Measurements from ENCODE around the gene PTPRA. TPM values are rescaled to one million over a fixed set of nuclear protein-coding genes. Genes with fewer than 3 reads are reported as not detected.

Gene PTPRA
- total and polyA plus RNA-seq, 10 of the 15 experiments (the other 5 are each of a cell fraction or from before 2014, with no cell fraction given), result 3.9 to 62.1 (median 34.6) TPM

DNA sequence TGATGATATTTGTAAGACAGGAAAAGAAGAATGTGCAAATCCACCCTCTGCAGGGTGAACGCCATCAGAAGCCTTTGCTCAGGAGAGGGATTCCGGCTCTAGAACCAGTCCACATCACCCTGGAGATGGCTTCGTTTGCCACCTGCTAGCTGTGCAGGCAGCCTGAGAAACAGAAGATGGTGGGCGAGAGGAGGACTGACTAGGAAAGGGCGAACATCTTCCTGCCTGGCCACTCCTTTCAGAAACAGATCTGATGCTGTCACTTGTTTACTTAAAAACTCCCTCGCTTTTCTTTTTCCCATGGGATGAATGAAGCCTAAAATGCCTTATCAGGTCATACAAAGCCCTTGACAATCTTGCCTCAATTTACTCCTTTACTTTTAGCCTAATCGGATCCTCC, 1.2 kb downstream of the PTPRA start:
- FAIRE-seq, result peak; percentile 74
- ChIA-PET RAD21 (ENCODE audit: unreplicated experiment) (interaction anchor here (0.7 to 2.6 kb wide), 2 partner anchors 26 to 68 kb away, joined by 3 to 10 read pairs; no protein-coding TSS in a partner anchor), SMC1A (ENCODE audit: uncharacterized antibody, unreplicated experiment) (interaction anchor here (1.0 to 1.8 kb wide), 3 partner anchors 13 to 27 kb away, joined by 4 to 7 read pairs (median 7); no protein-coding TSS in a partner anchor), CTCF (interaction anchor here (0.5 to 1.2 kb wide), 2 partner anchors 26 to 241 kb away, joined by 3 read pairs; no protein-coding TSS in a partner anchor), POLR2A (interaction anchor here (0.9 kb wide), 2 partner anchors 9 to 222 kb away, joined by 3 to 4 read pairs; partner anchors contain the start of gene NOP56)
- peak overlapping the region; percentile 80 for H3K4me2 ChIP-seq (ENCODE audit: control insufficient read depth, insufficient read depth)
- peak overlapping the region; percentile 99 for H3K4me3 ChIP-seq
- BruUV-seq (replicated peaks), result TSS peak; percentile 55
- no peaks in the 10 kb centered on the region for H3K36me3 ChIP-seq (ENCODE audit: control insufficient read depth in 2 of 2, insufficient read depth in 2 of 2, low read length in 1 of 2)
- H2AFZ ChIP-seq (ENCODE audit: control insufficient read depth, low read depth, low read length), result no peak overlapping the region
- peaks cover 44% of the 10 kb centered on the region for H3K79me2 ChIP-seq (ENCODE audit: control insufficient read depth, insufficient read depth, low read length)
- H3K4me1 ChIP-seq (ENCODE audit: control insufficient read depth, insufficient read depth, low read length), result peaks cover 13% of the 10 kb centered on the region
- no peaks in the 10 kb centered on the region for H3K9me3 ChIP-seq (replicated peaks; ENCODE audit: control insufficient read depth, insufficient read depth, low read length)
- H3K27ac ChIP-seq (ENCODE audit: control insufficient read depth, insufficient read depth), result no peak overlapping the region; the same call in 1 of the 2 replicates
- 21% methylated on average over 7 of the region's 7 CpGs for WGBS (ENCODE audit: insufficient coverage, insufficient replicate concordance, low lambda C conversion rate, missing lambda C conversion rate)
- H4K20me1 ChIP-seq (ENCODE audit: control insufficient read depth, insufficient read depth), result no peaks in the 10 kb centered on the region
- no peak for DNase-seq (ENCODE audit: low read depth, low spot score)
- no peaks in the 10 kb centered on the region for H3K27me3 ChIP-seq (replicated peaks in 1 of 2; ENCODE audit: control insufficient read depth in 2 of 2, insufficient read depth in 2 of 2, low read length in 1 of 2)
- in situ Hi-C loops (cut with MboI) (no loop called here), intact Hi-C loops (cut with micrococcal nuclease; ENCODE audit: unreplicated experiment) (loop anchor here (5.0 kb wide), 2 partner anchors 108 to 128 kb away; no protein-coding TSS in a partner anchor)
- peak; percentile 9; the same call in 2 of the 3 replicates for ATAC-seq
- H3K9ac ChIP-seq (ENCODE audit: control insufficient read depth, insufficient read depth, low read length), result peak overlapping the region; percentile 85
- no peak for TF ChIP-seq PBX3 (IDR thresholded peaks at IDR 0.05; ENCODE audit: insufficient replicate concordance, low read depth, low read length)
- TF ChIP-seq MEF2A (IDR thresholded peaks at IDR 0.05; ENCODE audit: insufficient read depth, low read depth, low read length), result no peak
- TF ChIP-seq YBX1 (IDR thresholded peaks at IDR 0.05), result no peak
- TF ChIP-seq NR2C1 (IDR thresholded peaks at IDR 0.05), result no peak
- TF ChIP-seq, protein P1, sequence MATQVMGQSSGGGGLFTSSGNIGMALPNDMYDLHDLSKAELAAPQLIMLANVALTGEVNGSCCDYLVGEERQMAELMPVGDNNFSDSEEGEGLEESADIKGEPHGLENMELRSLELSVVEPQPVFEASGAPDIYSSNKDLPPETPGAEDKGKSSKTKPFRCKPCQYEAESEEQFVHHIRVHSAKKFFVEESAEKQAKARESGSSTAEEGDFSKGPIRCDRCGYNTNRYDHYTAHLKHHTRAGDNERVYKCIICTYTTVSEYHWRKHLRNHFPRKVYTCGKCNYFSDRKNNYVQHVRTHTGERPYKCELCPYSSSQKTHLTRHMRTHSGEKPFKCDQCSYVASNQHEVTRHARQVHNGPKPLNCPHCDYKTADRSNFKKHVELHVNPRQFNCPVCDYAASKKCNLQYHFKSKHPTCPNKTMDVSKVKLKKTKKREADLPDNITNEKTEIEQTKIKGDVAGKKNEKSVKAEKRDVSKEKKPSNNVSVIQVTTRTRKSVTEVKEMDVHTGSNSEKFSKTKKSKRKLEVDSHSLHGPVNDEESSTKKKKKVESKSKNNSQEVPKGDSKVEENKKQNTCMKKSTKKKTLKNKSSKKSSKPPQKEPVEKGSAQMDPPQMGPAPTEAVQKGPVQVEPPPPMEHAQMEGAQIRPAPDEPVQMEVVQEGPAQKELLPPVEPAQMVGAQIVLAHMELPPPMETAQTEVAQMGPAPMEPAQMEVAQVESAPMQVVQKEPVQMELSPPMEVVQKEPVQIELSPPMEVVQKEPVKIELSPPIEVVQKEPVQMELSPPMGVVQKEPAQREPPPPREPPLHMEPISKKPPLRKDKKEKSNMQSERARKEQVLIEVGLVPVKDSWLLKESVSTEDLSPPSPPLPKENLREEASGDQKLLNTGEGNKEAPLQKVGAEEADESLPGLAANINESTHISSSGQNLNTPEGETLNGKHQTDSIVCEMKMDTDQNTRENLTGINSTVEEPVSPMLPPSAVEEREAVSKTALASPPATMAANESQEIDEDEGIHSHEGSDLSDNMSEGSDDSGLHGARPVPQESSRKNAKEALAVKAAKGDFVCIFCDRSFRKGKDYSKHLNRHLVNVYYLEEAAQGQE (IDR thresholded peaks at IDR 0.05; ENCODE audit: low read depth, low read length), result no peak
- TF ChIP-seq IKZF2 (IDR thresholded peaks at IDR 0.05), result 0 out of 4 replicates have a peak, but pooled peaks of 1 of the 2 experiments have one; percentile 20
- TF ChIP-seq SRF (IDR thresholded peaks at IDR 0.05; ENCODE audit: low read depth in 2 of 2, low read length in 2 of 2), result no peak
- TF ChIP-seq NFYB (IDR thresholded peaks at IDR 0.05; ENCODE audit: insufficient read depth, low read depth, low read length), result no peak
- no peak for TF ChIP-seq GATAD2B (conservative IDR thresholded peaks at IDR 0.05; ENCODE audit: low read depth)
- no peak for TF ChIP-seq POLR2AphosphoS2 (IDR thresholded peaks at IDR 0.05; ENCODE audit: low read depth, low read length)
- no peak for TF ChIP-seq HDAC6 (IDR thresholded peaks at IDR 0.05; ENCODE audit: unreplicated experiment)
- TF ChIP-seq NR2C2 (IDR thresholded peaks at IDR 0.05; ENCODE audit: borderline replicate concordance, control insufficient read depth, insufficient read length, low read depth), result no peak
- TF ChIP-seq PAX5 (IDR thresholded peaks at IDR 0.05; ENCODE audit: borderline replicate concordance, low read depth, low read length), result no peak
- no peak for TF ChIP-seq POU2F2 (IDR thresholded peaks at IDR 0.05; ENCODE audit: borderline replicate concordance, low read depth, low read length)
- no peak for TF ChIP-seq IRF4 (IDR thresholded peaks at IDR 0.05; ENCODE audit: low read depth, low read length)
- no peak for TF ChIP-seq CBFB (IDR thresholded peaks at IDR 0.05; ENCODE audit: low read depth)
- no peak for TF ChIP-seq STAT1 (conservative IDR thresholded peaks at IDR 0.05)
